HCT116 (cell line): Measurements from ENCODE around the gene CENPU.

ENCODE experiments used
- EZH2phosphoT487 ChIP-seq: fragments of 200-600 bp; IDR thresholded peaks from 2 replicates; pipeline ENCODE4 v1.6.1; 2018; ENCODE audit warnings: antibody characterized with exemption, borderline replicate concordance
- TF ChIP-seq, protein P1 (sequence below), 3 experiments: fragments of 200-600 bp in 1 of 3; sonication (generic) in 1 of 3; IDR thresholded peaks in 2 of 3; conservative IDR thresholded peaks in 1 of 3; 2 replicates each; pipeline ENCODE4 v1.5.1; 2012 to 2017; ENCODE audit warnings: low read depth in 2 of 3, low read length in 2 of 3, antibody characterized with exemption in 1 of 3, borderline replicate concordance in 1 of 3, control low read depth in 1 of 3, mild to moderate bottlenecking in 1 of 3, mixed read lengths in 1 of 3, mixed run types in 1 of 3, moderate library complexity in 1 of 3; ENCODE audit not compliant: insufficient read depth in 1 of 3
- TF ChIP-seq, protein P2 (sequence below): IDR thresholded peaks from 2 replicates; pipeline ENCODE4 v1.6.1; 2012

- TF ChIP-seq EZH2phosphoT487 = no peak
- TF ChIP-seq, protein P1, sequence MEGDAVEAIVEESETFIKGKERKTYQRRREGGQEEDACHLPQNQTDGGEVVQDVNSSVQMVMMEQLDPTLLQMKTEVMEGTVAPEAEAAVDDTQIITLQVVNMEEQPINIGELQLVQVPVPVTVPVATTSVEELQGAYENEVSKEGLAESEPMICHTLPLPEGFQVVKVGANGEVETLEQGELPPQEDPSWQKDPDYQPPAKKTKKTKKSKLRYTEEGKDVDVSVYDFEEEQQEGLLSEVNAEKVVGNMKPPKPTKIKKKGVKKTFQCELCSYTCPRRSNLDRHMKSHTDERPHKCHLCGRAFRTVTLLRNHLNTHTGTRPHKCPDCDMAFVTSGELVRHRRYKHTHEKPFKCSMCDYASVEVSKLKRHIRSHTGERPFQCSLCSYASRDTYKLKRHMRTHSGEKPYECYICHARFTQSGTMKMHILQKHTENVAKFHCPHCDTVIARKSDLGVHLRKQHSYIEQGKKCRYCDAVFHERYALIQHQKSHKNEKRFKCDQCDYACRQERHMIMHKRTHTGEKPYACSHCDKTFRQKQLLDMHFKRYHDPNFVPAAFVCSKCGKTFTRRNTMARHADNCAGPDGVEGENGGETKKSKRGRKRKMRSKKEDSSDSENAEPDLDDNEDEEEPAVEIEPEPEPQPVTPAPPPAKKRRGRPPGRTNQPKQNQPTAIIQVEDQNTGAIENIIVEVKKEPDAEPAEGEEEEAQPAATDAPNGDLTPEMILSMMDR (IDR thresholded peaks at IDR 0.05 in 2 of 3, conservative IDR thresholded peaks at IDR 0.05 in 1 of 3; ENCODE audit: borderline replicate concordance in 1 of 3, insufficient read depth in 1 of 3, low read depth in 2 of 3, low read length in 2 of 3) = no peak
- TF ChIP-seq, protein P2, sequence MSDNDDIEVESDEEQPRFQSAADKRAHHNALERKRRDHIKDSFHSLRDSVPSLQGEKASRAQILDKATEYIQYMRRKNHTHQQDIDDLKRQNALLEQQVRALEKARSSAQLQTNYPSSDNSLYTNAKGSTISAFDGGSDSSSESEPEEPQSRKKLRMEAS = no peak
Measured at GRCh38 chr4:184694412-184694956, 39.4 kb downstream of the CENPU start.
